SK-N-SH treated with all-trans-retinoic acid at 6 μM for 48 hours (cell line): ENCODE results near the gene PODXL2.

Experiments
- ATAC-seq: fragments of 200-7000 bp; cut with Tn5 transposase; 3 replicates; pipeline ENCODE4 v1.9.1; 2020; ENCODE audit warnings: mild to moderate bottlenecking, moderate library complexity
- ARNTL ChIP-seq: fragments of 450-650 bp; formaldehyde crosslinking; IDR thresholded peaks from 2 replicates; pipeline ENCODE4 v1.5.0; 2020; ENCODE audit warnings: low read depth, mild to moderate bottlenecking, moderate library complexity, borderline replicate concordance
- CREB5 ChIP-seq: fragments of 250-450 bp; sonication (Bioruptor Pico); IDR thresholded peaks from 2 replicates; pipeline ENCODE4 v1.5.1; 2020; ENCODE audit warnings: low read depth, mild to moderate bottlenecking, moderate library complexity
- CSDC2 ChIP-seq: fragments of 250-450 bp; sonication (Bioruptor Pico); IDR thresholded peaks from 2 replicates; pipeline ENCODE4 v1.5.0; 2020; ENCODE audit warnings: mild to moderate bottlenecking, moderate library complexity
- CSRNP3 ChIP-seq: fragments of 250-450 bp; sonication (Bioruptor Pico); IDR thresholded peaks from 2 replicates; pipeline ENCODE4 v1.5.1; 2021; ENCODE audit warnings: mild to moderate bottlenecking, moderate library complexity
- ESRRG ChIP-seq: fragments of 250-450 bp; sonication (Bioruptor Pico); IDR thresholded peaks from 2 replicates; pipeline ENCODE4 v1.6.1; 2021; ENCODE audit warnings: mild to moderate bottlenecking
- GLIS3 ChIP-seq: fragments of 250-450 bp; sonication (Bioruptor Pico); IDR thresholded peaks from 2 replicates; pipeline ENCODE4 v1.5.0; 2020; ENCODE audit warnings: mild to moderate bottlenecking, moderate library complexity
- ISL1 ChIP-seq: fragments of 250-450 bp; sonication (Bioruptor Pico); IDR thresholded peaks from 2 replicates; pipeline ENCODE4 v2.1.2; 2022; ENCODE audit warnings: mild to moderate bottlenecking, moderate library complexity
- OSR1 ChIP-seq: fragments of 250-450 bp; sonication (Bioruptor Pico); IDR thresholded peaks from 2 replicates; pipeline ENCODE4 v1.8.0; 2022; ENCODE audit warnings: moderate library complexity, mild to moderate bottlenecking, inconsistent platforms
- PATZ1 ChIP-seq: fragments of 250-450 bp; sonication (Bioruptor Pico); IDR thresholded peaks from 2 replicates; pipeline ENCODE4 v1.8.0; 2020; ENCODE audit warnings: mild to moderate bottlenecking, moderate library complexity, borderline replicate concordance
- POU6F1 ChIP-seq: fragments of 250-450 bp; sonication (Bioruptor Pico); IDR thresholded peaks from 2 replicates; pipeline ENCODE4 v1.8.0; 2021; ENCODE audit warnings: low read depth, mild to moderate bottlenecking, moderate library complexity, borderline replicate concordance
- RARB ChIP-seq: fragments of 250-450 bp; sonication (Bioruptor Pico); IDR thresholded peaks from 2 replicates; pipeline ENCODE4 v1.8.0; 2021; ENCODE audit warnings: mild to moderate bottlenecking, moderate library complexity
- SNAI2 ChIP-seq: fragments of 250-450 bp; sonication (Bioruptor Pico); IDR thresholded peaks from 2 replicates; pipeline ENCODE4 v1.5.0; 2020; ENCODE audit warnings: mild to moderate bottlenecking, moderate library complexity
- TCF4 ChIP-seq: fragments of 250-450 bp; sonication (Bioruptor Pico); IDR thresholded peaks from 2 replicates; pipeline ENCODE4 v1.8.0; 2021; ENCODE audit warnings: mild to moderate bottlenecking, moderate library complexity, borderline replicate concordance
- TOX ChIP-seq: fragments of 250-450 bp; sonication (Bioruptor Pico); IDR thresholded peaks from 2 replicates; pipeline ENCODE4 v1.8.0; 2021; ENCODE audit warnings: mild to moderate bottlenecking, moderate library complexity, borderline replicate concordance
- ZC3H10 ChIP-seq: fragments of 250-450 bp; sonication (Bioruptor Pico); IDR thresholded peaks from 2 replicates; pipeline ENCODE4 v1.5.1; 2021; ENCODE audit warnings: mild to moderate bottlenecking, moderate library complexity
- ZFP3 ChIP-seq: fragments of 250-450 bp; sonication (Bioruptor Pico); IDR thresholded peaks from 2 replicates; pipeline ENCODE4 v1.5.0; 2020; ENCODE audit warnings: mild to moderate bottlenecking, moderate library complexity
- ZFP30 ChIP-seq: fragments of 450-650 bp; formaldehyde crosslinking; IDR thresholded peaks from 2 replicates; pipeline ENCODE4 v1.5.0; 2022; ENCODE audit warnings: mild to moderate bottlenecking, moderate library complexity
- ZNF565 ChIP-seq: fragments of 450-650 bp; formaldehyde crosslinking; conservative IDR thresholded peaks from 2 replicates; pipeline ENCODE4 v1.5.0; 2020; ENCODE audit warnings: low read depth, mild to moderate bottlenecking, moderate library complexity
- ZNF70 ChIP-seq: fragments of 450-650 bp; formaldehyde crosslinking; IDR thresholded peaks from 2 replicates; pipeline ENCODE4 v1.5.0; 2020; ENCODE audit warnings: mild to moderate bottlenecking, moderate library complexity
- ZNF8 ChIP-seq: fragments of 450-650 bp; formaldehyde crosslinking; IDR thresholded peaks from 2 replicates; pipeline ENCODE4 v1.5.0; 2020; ENCODE audit warnings: mild to moderate bottlenecking, moderate library complexity

PODXL2 gene

GRCh38 chr3:127639173-127640041 is 10.4 kb downstream of the PODXL2 start:
- ATAC-seq = no peak
- no peak for TF ChIP-seq ZNF8 (CRISPR knock-in tag)
- no peak for TF ChIP-seq PATZ1 (CRISPR knock-in tag)
- no peak for TF ChIP-seq ZNF565
- no peak for TF ChIP-seq ZFP3 (CRISPR knock-in tag)
- no peak for TF ChIP-seq TCF4 (CRISPR knock-in tag)
- TF ChIP-seq TOX (CRISPR knock-in tag) = no peak
- TF ChIP-seq, all 23 proteins: peak for 0

GRCh38 chr3:127640042-127640355 is 11.0 kb downstream of the PODXL2 start:
- no peak for TF ChIP-seq ZFP3 (CRISPR knock-in tag)
- TF ChIP-seq RARB (CRISPR knock-in tag) = no peak
- TF ChIP-seq OSR1 (CRISPR knock-in tag) = no peak
- no peak for TF ChIP-seq CREB5 (CRISPR knock-in tag)
- no peak for TF ChIP-seq ZC3H10 (CRISPR knock-in tag)
- TF ChIP-seq ZNF8 (CRISPR knock-in tag) = no peak
- no peak for TF ChIP-seq ESRRG (CRISPR knock-in tag)
- no peak for TF ChIP-seq ZNF70
- TF ChIP-seq TCF4 (CRISPR knock-in tag) = no peak
- TF ChIP-seq ARNTL (CRISPR knock-in tag) = no peak
- no peak for TF ChIP-seq SNAI2
- TF ChIP-seq ZFP30 = no peak
- no peak for TF ChIP-seq CSRNP3 (CRISPR knock-in tag)
- TF ChIP-seq ISL1 (CRISPR knock-in tag) = no peak
- TF ChIP-seq GLIS3 = no peak
- no peak for ATAC-seq

GRCh38 chr3:127644641-127645370 is 15.8 kb downstream of the PODXL2 start:
- no peak for ATAC-seq
- no peak for TF ChIP-seq OSR1 (CRISPR knock-in tag)
- no peak for TF ChIP-seq PATZ1 (CRISPR knock-in tag)
- TF ChIP-seq CREB5 (CRISPR knock-in tag) = no peak
- no peak for TF ChIP-seq GLIS3
- TF ChIP-seq ESRRG (CRISPR knock-in tag) = no peak
- TF ChIP-seq POU6F1 (CRISPR knock-in tag) = no peak
- no peak for TF ChIP-seq ZFP3 (CRISPR knock-in tag)
- no peak for TF ChIP-seq ISL1 (CRISPR knock-in tag)
- no peak for TF ChIP-seq ARNTL (CRISPR knock-in tag)
- TF ChIP-seq TCF4 (CRISPR knock-in tag) = no peak
- TF ChIP-seq ZNF565 = no peak
- TF ChIP-seq ZNF8 (CRISPR knock-in tag) = no peak
- no peak for TF ChIP-seq CSDC2
- TF ChIP-seq SNAI2 = no peak
- no peak for TF ChIP-seq ZNF70
